ENCODE measurements around the gene RERE.

The RERE gene

GRCh38 chr1:8371372-8371991 is 446.0 kb downstream of the RERE start:
- DNase-seq = peak in 2 of 56 donors; percentile 22 to 28

- DNase-seq = peak in 6 of 56 donors; percentile 18 to 56 (median 26)
Measured at GRCh38 chr1:8370905-8371315, 446.5 kb downstream of the RERE start.

- peak in 10 of 56 donors; percentile 20 to 56 (median 38) for DNase-seq
Measured at GRCh38 chr1:8370046-8370881, 447.2 kb downstream of the RERE start.

GRCh38 chr1:8368956-8369639 is 448.3 kb downstream of the RERE start:
- no peak for DNase-seq

- DNase-seq = no peak
Measured at GRCh38 chr1:8367571-8368194, 449.8 kb downstream of the RERE start.

- DNase-seq = no peak
Measured at GRCh38 chr1:8365661-8366362, 451.6 kb downstream of the RERE start.

- DNase-seq = no peak
Measured at GRCh38 chr1:8364528-8365442, 452.7 kb downstream of the RERE start.

GRCh38 chr1:8363767-8364301 is 453.6 kb downstream of the RERE start:
- DNase-seq = no peak

GRCh38 chr1:8363186-8363766 is 454.2 kb downstream of the RERE start:
- no peak for DNase-seq

- DNase-seq = no peak
Measured at GRCh38 chr1:8362701-8363101, 454.7 kb downstream of the RERE start.

GRCh38 chr1:8361198-8361849 is 456.1 kb downstream of the RERE start:
- no peak for DNase-seq

- DNase-seq = no peak
Measured at GRCh38 chr1:8360493-8361197, 456.8 kb downstream of the RERE start.

GRCh38 chr1:8359617-8360481 is 457.6 kb downstream of the RERE start:
- DNase-seq = no peak

- DNase-seq = no peak
Measured at GRCh38 chr1:8358897-8359616, 458.4 kb downstream of the RERE start.

GRCh38 chr1:8358241-8358896 is 459.1 kb downstream of the RERE start:
- no peak for DNase-seq
